Inflammatory macrophage treated with lipopolysaccharide for 1 hour (primary cell): ENCODE measurements around the gene IREB2.
"Not testable (repeated sequence)": the region's sequence is repeated elsewhere in the genome, so short reads cannot be mapped to it uniquely, and the experiment has no call there.

Source experiments
- DNase-seq, 2 donors: peaks; one replicate each; pipeline ENCODE4 v3.0.0-alpha.2; 2020 to 2022

The IREB2 gene

DNA sequence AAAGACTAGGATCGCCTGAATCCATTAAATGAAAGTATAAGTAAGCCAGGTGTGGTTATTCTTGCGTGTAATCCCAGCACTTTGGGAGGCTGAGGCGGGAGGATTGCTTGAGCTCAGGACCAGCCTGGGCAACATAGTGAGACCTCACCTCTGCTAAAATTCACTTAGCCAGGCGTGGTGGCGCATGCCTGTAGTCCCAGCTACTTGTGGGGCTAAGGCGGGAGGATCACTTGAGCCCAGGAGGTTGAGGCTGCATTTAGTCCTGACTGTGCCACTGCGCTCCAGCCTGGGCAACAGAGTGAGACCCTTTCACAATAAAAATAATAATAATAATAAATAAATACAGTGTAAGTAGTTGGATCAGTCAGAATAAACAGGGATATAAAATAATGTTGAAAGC lies 43.9 kb downstream of the IREB2 start:
- no peak for DNase-seq

DNA sequence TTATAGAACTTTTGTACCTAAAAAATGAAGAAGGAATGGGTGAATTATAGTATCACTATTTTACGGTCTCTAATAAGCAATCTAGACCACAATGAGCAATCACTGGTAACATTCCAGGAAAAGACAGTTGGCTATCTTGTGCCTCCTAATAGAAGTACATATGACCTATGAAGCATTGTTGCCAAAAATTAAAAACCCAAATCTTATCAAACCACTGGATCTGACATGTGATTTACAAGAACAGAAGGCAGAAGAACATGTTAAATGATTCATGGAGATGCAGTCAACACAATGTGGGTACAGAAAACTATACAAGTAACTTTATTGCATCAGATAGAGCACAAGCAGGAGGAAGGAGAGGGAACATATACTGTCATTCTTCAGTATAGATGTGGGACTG lies 54.9 kb downstream of the IREB2 start:
- no peak for DNase-seq

DNA sequence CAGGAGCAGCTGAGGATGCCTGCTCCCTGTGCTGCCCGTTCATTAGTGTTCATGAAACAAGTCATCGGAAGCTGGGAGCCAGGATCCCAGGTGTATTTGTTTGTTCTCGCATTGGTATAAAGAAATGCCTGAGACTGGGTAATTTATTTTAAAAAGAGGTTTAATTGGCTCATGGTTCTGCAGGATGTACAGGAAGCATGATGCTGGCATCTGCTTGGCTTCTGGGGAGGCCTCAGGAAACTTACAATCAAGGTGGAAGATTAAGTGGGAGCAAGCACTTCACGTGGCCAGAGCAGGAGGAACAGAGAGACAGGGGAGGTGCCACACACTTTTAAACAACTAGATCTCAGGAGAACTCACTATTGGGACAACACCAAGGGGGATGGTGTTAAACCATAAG lies 63.8 kb downstream of the IREB2 start:
- no peak for DNase-seq

DNA sequence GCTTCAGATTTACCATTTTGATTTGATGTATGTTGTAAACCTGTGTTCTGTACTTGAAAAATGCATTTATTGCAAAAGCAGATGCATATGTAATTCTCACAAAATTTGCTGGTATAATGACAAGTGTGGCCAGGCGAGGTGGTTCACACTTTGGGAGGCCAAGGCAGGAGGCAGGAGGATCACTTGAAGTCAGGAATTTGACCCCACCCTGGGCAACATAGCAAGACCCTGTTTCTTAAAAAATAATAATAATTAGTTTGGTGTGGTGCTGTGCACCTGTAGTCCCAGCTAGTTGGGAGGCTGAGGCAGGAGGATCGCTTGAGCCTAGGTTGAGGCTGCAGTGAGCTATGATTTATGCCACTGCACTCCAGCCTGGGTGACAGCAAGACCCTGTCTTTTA lies 64.6 kb downstream of the IREB2 start:
- no peak for DNase-seq

DNA sequence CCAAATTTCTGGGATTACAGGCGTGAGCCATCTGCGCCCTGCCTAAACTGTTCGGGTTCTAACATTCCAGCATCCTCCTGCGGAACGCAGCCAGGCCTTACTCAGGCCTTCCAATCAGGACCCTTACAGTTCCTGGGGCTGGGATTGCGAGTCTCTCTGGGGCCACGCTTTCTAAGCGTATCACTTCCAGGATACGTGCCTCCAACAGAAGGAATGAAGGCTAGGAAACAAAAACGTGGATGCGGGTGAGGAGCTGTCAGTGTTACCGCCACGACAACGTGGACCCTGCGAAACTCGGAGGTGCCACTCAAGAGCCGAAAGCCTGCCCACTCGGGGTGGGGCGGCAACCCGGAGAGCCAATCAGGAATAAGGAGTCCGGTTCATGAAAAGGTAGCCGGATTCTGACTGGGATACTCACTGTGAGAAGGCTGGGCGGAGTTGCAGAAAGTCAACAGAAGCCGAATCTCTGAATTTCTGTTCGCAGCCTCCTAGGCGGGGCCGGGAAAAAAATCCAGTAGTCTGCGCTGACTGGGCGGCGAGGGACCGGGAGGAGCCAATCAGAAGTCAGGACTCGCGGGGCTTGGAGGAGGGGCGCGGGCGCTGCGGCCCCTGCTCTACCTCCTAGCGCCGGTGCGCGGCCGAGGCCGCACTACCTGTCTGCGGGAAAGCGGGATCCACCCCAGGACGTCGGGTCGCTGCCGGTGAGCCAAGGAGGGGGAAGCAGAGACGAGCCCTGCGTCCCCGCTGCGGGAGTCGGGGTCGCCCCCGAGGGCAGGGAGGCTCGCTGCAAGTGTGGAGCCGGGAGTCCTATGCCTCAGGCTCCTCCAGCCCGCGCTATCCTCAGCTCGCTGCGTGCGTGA lies 69.2 kb downstream of the IREB2 start, which contains the start of gene HYKK:
HYKK (plus strand) TSS at position 607 of the 860 bp plus-strand sequence. CDS start 5,512 bp downstream, outside the sequence.
- peak; percentile 83 to 85 for DNase-seq

DNA sequence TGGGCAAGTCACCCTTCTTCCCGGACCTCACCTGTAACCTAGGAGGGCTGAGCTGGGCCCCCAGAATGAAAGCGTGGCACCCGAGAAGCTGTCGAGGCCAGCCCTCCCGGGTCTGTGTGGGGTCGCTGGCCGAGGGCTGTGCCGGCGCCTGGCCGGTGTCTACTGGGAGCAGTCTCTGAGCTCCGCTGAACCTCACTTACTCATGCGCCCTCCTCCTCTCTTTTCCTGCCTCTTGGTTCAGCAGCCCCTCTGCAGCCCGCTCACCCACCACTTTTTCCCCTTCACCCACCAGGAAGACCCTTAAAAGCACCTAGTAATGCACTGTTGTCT lies 69.8 kb downstream of the IREB2 start:
- no peak for DNase-seq

DNA sequence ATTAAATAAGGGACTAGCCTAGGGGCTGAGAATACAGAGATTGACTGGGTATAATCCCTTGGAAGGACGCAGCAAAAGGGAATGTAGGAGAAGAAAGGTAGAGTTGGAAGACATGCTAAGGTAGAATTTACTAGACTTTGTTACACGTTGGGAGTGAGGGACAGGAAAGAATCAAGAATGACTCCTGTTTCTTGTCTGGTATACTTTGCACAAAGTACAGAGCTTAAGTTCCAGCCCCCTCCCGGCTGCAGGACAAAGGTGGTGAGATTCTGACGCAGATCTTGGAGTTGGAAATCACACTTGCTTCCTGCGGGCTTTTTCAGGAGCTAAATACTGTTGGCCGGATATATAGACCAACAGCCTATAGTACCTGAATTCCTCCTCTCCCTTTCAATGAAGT lies 70.3 kb downstream of the IREB2 start:
- DNase-seq = no peak

DNA sequence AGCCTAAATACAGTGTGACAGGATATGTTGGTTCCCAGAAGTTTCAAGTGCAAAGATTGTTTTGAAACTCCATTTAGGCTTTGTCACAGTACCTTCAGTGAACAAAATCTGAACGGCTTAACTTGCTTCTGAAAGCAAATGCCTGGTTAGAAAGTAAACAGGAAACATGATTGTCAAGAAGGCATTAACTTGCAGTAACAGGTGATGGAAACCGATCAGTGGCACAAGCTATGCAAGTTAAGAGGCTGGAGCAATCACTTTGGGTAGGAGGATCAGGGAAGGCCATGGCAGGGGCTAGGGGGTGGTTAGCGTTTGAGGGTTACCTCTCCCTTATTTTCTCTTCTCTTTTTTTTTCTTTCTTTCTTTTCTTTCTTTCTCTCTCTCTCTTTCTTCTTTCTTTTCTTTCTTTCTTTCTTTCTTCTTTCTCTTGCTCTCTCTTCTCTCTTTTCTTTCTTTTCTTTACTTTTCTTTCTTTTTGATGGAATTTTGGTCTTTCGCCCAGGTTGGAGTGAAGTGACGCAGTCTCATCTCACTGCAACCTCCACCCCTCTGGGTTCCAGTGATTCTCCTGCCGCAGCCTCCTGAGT lies 71.8 kb downstream of the IREB2 start:
- no peak for DNase-seq

DNA sequence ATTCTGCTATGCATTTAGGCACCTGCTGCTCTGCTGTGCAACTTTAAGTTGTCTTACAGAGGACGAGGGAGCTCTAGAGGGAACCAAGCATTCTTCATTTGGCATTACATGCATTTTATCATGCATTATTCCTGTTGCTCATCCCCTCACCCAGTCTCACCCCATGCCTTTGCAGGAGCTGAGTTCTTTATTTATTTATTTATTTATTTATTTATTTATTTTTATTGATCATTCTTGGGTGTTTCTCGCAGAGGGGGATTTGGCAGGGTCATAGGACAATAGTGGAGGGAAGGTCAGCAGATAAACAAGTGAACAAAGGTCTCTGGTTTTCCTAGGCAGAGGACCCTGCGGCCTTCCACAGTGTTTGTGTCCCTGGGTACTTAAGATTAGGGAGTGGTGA lies 82.0 kb downstream of the IREB2 start:
- DNase-seq = not testable (repeated sequence)

DNA sequence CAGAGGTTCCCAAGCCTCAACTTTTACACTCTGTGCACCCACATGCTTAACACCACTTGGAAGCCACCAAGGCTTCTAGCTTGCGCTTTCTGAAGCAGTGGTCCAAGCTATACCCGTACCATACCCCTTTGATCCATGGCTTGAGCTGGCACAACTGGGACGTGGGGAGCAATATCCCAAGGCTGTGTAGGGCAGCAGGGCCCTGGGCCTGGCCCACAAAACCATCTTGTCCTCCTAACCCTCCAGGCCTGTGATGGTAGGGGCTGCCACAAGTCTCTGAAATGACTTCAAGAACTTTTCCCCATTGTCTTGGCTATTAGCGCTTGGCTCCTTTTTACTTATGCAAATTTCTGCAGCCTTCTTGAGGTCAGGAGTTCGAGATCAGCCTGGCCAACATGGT lies 86.2 kb downstream of the IREB2 start:
- no peak for DNase-seq

DNA sequence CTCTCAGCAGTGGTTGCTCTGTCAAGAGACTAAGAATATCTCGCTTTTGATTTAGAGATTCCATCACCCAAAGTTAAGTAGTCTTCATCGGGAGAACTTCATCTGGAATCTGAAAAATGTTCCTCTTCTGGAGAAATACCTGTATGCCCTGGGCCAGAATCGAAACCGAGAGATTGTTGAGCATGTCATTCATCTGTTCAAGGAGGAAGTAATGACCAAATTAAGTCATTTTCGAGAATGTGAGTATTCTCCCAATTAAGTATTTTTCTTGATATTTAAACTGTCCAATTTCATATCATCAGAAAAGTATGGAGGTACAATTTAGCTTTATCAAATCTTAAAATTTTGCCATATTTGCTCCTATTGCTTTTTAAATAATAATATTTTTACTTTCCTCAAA lies 89.3 kb downstream of the IREB2 start:
- DNase-seq = no peak

DNA sequence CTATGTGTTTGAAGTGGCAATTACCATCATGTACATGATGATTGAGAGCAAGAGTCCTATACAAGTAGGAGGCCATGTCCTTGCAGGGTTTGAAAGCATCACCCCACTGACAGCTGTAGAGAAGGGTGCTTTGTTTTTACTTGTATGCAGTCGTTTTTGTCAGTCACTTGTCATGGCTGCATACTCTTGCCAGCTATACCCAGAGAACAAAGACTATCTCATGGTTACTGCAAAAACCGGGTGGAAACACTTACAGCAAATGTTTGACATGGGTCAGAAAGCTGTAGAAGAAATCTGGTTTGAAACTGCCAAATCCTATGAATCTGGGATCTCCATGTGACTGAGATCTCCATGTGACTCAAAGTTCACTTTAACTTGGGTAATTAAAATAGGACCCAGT lies 95.3 kb downstream of the IREB2 start:
- DNase-seq = no peak

DNA sequence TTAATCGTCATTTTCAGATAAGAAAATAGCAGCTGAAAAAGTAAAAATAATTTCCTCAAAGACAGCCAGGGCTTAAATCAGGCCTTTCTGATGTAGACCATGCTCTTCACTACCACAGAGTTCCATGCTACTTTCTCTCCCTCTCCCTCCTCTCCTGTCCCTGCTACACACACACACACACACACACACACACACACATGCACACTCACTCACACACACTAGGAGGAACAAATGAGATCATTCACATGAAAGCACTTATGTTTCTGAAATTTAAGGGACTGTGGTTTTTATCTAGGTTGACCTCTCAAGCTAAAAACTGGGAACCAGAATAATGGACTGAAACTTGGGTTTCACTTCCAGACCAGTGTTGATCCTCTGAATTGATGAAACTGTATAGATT lies 98.1 kb downstream of the IREB2 start:
- DNase-seq = peak in 1 of 2 donors; percentile 3

DNA sequence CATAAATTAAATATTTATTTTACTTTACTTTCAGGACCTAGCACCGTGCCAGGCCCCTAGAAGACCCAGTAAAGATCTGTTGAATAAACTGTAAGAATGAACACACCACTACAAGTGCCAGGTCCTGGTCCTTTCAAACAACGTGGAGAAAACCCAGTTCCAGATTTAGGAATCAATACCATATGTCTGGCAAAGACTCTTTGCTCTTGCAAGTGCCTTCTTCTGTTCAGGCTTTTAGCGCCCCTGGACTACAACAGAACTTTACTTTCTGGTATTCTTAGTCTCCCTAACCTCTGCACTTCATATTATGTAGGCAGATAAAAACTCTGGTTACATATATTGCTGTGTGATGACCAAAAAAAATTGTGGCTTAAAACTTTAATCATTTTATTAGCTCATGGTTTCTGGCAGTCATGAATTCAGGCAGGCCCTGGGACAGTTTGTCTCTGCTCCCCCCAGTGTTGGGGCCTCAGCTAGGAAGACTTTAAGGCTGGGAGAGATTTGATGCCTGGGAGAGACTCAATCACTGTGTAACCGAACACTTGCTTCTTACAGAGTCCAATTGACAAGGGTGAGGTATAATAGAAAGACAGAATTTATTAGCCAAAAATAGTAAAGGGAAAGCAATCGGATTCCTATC lies 99.4 kb downstream of the IREB2 start:
- no peak for DNase-seq

DNA sequence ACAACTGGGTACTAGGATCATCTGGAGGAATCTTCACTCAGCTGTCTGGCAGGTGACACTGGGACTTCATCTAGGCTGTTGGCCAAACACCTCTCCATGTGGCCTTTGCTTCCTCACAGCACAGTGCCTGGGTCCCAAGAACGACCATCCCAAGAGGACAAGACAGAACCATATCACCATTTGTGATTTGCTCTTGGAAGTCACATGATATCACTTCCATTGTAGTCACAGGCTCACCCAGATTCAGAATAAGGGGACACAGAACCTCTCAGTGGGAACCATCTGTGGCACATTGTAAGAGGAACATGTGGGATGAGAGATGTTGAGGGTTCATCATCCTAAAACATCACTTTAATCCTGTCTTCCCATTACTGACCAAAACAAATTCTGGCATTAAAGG lies 100.3 kb downstream of the IREB2 start:
- DNase-seq = no peak

DNA sequence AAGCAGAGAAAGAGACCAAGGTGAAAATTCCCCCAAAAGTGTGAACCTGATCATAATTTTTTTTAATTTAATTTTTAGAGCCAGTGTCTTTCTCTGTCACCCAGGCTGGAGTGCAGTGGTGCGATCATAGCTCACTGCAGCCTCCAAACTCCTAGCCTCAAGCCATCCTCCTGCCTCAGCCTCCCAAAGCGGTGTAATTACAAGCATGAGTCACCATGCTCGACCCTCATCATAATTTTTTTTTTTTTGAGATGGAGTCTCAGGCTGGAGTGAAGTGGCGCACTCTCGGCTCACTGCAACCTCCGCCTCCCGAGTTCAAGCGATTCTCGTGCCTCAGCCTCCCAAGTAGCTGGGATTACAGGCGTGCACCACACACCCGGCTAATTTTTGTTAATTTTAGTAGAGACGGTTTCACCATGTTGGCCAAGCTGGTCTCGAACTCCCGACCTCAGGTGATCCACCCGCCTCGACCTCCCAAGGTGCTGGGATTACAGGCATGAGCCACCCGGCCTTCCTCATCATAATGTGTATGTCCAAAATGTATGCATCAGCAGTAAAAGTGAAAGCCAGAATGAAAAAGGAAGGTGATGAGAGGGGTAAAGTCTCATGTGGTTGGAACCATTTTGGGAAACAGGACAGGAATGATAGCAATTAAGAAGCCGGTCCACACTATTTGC lies 101.6 kb downstream of the IREB2 start:
- peak; percentile 32 to 50 for DNase-seq

DNA sequence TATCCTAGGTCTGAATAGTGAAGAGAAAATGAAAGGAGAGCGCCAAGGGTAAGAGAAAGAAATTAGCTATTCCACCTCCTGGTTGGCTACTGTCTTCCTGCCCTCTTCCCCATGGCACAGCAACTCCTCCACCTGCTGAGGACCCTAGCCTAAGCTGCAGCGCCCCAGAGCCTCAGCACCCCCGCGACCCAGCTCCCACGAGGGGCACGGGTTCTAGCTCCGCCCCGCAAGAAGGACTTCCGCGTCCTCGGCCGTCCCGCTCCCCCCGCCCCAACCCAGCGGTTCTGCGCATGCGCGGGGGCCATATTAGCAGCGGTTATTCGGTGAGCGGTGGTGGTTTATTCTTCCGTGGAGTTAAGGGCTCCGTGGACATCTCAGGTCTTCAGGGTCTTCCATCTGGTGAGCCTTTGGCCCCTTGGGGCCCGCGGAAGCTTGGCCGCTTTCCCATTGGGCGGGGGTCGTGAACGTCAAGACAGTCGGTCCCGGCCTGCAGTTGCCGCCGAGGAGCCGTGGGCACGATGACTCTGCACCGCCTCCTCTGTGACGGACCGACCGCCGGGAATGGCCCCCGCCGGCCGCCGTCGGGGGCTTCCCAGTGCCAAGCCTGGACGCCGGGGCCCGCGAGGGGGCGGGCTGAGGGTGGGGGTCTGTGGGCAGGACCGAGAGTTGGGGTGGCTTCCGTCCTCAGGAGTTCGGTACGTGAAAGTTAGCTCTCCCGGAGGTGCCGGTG lies 102.3 kb downstream of the IREB2 start, which contains the start of gene PSMA4:
PSMA4 (plus strand) TSS at position 304 of the 730 bp plus-strand sequence. CDS start 1,484 bp downstream, outside the sequence.
- DNase-seq = peak; percentile 82 to 94

DNA sequence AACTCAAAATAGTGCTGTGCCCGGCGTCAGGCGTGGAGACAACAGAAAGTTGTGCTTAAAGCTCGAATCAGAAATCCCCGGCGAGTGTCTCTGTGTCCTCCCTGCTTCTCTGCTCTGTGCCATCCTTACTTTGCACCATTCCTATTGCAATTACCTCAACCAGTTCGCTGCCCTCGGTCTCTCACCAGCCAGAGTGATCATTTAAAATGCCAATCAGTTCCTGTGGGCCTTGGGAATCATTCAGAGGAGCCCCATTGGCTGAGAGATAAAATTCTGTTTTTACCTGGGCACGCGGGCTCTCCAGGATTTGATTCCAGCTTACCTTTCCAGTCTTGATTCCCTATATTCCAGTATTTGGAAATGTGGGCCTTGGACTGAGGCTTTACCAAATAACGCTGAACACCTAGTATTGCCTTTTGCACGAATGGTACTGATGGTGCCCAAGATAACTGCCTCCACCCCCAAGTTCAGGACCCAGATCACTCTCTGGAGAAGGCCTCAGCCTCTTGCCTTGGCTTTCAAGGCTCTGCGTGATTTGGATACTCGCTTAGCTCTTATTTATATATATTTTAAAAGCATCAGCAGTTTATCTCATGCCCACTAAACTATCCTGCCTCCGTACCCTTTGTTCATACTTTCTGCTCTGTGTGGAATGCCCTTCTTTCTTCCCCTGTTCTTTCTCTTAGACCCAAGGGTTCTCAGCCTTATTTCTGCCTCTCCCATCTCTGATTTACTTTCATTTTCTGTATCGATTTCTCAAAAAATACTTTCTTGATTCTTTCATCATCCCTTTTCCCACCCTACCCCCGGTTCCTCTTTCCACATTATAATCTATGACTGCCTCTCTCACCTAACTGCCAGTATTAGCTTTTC lies 103.1 kb downstream of the IREB2 start:
- peak; percentile 65 to 77 for DNase-seq

DNA sequence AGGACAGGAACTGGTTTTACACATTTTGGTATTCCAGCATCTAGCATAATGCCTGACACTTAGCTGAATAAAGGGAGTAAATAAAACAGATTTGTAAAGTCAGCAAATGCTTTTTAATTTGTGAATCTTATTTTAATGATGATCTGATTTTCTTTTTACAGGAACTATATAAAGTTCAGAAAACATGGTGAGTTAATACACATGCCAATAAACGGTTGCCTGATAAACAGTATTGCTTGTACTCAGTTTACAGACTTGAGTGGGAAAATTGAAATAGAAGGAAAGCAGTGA lies 103.7 kb downstream of the IREB2 start:
- no peak for DNase-seq

DNA sequence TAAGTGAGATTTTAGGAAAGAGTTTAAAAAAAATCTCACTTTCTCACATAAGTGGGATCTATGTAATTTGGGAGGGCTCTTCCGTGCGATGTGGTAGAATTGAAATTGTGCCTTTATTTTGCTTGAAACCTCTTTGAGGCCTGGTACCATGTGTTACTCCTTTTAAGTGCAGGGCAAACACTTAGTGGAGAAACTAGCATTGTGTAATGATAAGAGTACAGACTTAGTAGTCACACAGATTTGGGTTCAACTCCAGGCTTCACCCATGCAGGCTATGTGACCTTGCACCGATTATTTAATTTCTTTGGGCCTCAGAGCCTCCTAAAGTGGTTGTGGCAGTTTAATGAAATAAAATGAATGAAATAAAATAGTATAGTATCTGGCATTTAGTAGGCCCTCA lies 104.6 kb downstream of the IREB2 start:
- DNase-seq = no peak

DNA sequence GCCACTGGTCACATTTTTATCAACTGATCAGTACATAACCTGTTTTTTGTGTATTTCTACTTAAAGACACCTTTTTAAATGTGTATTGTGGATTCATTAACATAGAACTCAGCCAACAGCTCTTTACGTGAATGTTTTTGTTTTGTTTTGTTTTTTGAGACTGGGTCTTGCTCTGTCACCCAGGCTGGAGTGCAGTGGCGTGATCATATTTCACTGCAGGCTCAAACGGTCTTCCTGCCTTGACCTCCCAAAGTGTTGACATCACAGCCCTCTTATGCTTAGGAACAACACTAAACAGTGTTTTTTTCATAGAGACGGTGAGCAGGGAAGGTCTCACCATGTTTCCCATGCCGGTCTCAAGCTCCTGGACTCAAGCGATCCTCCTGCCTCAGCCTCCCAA lies 112.2 kb downstream of the IREB2 start:
- DNase-seq = no peak

DNA sequence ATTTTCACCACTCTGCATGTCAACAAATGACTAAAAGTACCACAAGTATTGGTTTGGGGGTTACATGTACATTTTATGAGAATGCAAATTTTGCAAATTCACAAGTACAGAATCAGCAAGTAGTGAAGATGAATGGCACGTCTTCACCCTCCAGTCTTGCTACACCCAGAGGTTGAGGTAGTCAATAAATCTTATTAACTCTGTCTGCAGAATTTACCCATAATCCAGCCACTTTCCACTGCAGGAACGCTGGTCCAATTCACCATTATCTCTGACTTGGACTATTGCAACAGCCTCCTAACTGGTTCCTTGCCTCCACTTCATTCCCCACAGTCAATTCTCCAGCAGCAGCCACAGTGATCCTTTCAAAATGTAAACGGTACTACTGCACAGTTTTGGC lies 112.8 kb downstream of the IREB2 start:
- DNase-seq = no peak
